ENCODE measurements around the gene AIP.
"Not testable (repeated sequence)": the region's sequence is repeated elsewhere in the genome, so short reads cannot be mapped to it uniquely, and the experiment has no call there.

Gene AIP

DNA sequence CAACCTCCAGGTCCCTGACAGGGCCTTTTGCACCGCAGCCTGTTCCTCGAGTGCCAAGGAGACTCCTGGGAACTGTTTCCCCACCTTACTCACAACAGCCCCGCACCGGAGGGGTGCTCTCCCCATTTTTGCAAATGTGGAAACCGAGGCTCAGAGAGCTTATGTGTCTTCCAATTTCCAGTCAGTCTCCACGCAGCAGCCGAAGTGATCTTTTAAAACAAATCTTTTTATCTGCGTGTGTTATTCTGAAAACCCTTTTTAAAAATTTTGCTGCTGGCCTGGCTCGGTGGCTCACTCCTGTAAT lies 13.4 kb upstream of the AIP start:
- no peak for DNase-seq

DNA sequence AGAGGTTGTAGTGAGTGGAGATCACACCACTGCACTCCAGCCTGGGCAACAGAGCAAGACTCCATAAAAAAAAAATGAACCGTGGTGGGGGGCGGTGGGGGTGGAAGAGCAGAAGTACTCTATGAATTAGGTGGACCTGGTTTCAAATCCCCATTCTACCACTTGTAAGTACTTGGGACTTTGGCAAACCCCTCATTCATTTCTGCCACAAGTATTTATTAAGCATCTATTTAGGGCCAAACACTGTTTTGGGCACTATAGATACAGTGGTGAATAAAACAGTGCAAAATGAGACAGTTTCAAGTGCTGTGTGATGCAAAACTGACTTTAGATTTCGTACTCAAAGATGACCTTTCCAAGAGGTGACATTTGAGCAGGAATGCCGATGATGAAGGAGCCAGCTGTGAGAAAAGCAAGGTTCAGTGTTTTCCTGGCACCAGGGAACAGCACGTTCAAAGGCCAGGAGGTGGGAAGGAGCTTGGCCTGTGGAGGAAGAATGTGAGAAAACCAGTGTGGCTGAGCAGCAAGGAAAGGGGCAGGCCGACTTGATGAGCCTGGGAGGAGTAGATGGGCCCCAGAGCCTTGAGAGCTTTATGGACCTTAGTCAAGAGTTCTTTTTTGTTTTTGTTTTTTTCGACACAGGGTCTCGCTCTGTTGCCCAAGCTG lies 12.4 kb upstream of the AIP start:
- DNase-seq = no peak

GRCh38 chr11:67472882-67473281 lies 9.9 kb upstream of the AIP start:
- DNase-seq = no peak

GRCh38 chr11:67476692-67477091 lies 6.1 kb upstream of the AIP start:
- not testable (repeated sequence) for DNase-seq

DNA sequence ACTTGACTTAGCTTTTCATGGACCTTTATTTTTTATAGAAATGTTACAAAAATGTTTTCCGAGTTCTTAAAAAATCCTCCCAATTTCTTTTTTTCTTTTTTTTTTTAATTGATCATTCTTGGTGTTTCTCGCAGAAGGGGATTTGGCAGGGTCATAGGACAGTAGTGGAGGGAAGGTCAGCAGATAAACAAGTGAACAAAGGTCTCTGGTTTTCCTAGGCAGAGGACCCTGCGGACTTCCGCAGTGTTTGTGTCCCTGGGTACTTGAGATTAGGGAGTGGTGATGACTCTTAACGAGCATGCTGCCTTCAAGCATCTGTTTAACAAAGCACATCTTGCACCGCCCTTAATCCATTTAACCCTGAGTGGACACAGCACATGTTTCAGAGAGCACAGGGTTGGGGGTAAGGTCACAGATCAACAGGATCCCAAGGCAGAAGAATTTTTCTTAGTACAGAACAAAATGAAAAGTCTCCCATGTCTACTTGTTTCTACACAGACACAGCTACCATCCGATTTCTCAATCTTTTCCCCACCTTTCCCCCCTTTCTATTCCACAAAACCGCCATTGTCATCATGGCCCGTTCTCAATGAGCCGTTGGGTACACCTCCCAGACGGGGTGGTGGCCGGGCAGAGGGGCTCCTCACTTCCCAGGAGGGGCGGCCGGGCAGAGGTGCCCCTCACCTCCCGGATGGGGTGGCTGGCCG lies 5.3 kb upstream of the AIP start:
- not testable (repeated sequence) for DNase-seq

DNA sequence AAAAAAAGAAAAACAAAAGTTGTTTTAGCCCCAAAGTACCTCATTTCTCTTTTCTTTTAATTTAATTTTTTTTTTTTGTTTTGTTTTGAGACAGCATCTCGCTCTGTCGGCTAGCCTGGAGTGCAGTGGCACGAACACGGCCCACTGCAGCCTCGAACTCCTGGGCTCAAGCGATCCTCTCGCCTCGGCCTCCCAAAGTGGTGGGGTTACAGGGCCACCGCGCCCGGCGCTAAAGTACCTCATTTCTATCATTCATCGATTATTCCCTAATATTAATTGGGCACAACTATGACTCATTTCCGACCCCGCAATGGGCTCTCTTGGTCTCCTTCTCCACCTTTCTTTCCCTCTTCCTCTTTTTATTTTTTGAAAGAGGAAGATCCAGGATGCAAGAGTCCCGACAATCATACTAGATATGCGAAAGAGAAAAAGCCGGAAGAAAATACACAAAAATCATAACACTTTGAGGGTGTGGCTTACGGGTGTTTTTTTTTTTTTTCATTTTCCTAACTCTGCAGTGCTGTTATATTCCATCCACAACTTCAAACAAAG lies 475 bp upstream of the AIP start:
- DNase-seq = no peak

DNA sequence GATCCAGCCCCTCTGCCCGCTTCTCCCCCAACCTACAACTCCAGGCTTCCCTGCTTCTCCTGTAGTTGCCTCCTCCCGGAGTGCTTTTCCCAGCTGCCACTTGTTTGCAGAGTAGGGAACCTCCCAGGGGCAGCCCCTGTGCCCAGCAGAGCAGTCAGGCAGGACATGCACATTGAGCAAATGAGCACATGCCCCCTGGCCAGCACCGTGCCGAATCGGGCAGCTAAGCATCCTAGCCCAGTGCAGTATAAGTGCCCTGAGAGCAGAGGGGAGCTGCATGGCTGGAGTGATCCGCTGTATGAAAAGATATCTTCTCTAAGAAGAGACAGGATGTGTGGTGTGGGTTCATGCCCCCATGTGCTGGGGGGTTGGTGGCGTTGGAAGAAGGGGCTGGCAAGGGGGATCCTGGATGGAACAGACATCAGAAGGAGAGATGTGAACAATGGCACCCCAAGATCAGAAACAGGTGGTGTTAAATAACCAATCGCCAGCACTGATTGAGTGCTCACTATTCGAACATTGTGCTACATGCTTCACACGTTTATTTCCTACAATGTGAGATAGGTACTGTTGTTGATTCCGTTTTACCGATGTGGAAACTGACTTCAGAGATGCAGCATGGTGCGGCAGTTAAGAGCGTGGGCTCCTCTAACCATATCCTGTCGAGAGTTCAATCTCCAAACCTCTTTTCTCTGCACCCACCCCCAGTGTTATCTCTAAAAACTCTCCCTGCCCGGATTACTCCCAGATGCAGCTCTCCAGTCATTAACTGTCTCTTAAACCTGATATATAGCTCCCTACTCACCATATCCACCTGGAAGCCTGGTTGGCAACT lies 1.2 kb downstream of the AIP start:
- DNase-seq = peak; percentile 81

- peak; percentile 87 for DNase-seq
Observed at GRCh38 chr11:67484847-67485311, 2.1 kb downstream of the AIP start.

DNA sequence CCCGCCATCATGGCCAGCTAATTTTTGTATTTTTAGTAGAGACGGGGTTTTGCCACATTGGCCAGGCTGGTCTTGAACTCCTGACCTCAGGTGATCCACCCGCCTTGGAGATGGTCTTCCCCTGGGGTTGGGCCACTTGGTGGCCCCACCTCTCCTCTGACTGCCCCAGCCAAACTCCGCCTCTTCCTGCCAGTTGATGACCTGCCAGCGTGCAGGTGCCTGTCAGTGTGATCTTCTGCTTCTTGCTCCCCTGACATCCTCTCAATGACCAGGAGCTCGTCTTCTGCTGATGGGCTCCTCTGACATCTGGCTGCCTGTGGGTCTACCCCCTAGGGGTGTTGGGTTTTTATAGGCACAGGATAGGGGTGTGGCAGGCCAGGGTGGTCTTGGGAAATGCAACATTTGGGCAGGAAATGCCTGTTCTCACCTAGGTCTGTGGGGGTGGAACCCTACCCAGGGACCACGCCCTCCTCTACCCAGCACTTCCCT lies 3.1 kb downstream of the AIP start:
- DNase-seq = not testable (repeated sequence)

DNA sequence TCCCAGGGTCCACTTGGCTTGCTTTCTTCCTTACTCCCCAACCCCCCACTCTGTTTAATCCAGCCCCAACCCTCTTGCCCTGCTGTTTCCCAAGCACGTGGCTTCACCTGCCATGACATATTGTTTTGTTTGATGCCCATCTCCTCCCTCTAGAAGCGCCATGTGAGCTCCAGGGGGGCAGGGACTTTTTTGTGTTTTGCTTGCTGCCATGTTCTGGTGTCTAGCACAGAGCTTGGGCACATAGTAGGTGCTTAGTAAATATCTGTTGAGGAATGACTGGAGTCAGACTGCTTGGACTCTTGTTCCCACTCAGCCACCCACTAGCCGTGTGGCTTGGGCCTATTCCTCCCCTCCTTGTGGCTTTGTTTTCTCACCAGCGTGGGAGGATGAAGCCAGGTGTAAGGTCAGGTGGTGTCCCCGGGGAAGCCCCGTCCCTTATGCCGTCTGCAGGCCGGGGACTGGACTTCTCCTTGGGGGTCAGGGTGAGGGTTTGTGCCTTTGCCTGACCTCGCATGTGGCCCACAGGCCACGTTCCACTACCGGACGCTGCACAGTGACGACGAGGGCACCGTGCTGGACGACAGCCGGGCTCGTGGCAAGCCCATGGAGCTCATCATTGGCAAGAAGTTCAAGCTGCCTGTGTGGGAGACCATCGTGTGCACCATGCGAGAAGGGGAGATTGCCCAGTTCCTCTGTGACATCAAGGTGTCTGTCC lies 3.8 kb downstream of the AIP start:
- no peak for DNase-seq

- no peak for DNase-seq
Observed at GRCh38 chr11:67489203-67489884, 6.5 kb downstream of the AIP start.

DNA sequence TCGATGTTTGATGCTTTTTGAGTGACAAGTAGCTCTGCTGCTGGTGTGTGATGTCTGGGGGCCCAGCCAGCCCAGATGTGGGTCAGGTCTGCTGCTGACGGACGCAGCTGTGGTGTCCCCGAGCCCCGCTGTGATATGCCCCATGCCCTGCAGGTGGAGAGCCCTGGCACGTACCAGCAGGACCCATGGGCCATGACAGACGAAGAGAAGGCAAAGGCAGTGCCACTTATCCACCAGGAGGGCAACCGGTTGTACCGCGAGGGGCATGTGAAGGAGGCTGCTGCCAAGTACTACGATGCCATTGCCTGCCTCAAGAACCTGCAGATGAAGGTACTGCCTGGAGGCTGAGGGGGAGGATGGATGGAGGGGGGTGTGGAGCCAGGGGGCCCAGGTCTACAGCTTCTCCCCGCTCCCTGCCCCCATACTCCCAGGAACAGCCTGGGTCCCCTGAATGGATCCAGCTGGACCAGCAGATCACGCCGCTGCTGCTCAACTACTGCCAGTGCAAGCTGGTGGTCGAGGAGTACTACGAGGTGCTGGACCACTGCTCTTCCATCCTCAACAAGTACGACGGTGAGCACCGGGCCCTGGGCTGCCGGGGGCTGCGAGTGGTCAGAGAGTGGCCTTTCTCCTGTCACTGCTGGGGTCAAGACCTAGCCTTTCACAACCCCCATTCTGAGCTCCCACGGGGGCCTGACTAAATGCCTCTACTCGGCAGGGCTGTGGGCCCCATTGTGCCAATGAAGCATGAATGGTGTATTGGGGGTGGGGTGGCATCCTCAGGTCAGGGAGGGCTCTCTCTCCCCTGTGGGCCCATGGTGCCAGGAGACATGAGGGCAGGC lies 7.3 kb downstream of the AIP start:
- DNase-seq = no peak

GRCh38 chr11:67490727-67491065 lies 7.9 kb downstream of the AIP start:
- no peak for DNase-seq

GRCh38 chr11:67491276-67492068 lies 8.6 kb downstream of the AIP start:
- no peak for DNase-seq

- DNase-seq = no peak
Observed at GRCh38 chr11:67492069-67492727, 9.4 kb downstream of the AIP start.

DNA sequence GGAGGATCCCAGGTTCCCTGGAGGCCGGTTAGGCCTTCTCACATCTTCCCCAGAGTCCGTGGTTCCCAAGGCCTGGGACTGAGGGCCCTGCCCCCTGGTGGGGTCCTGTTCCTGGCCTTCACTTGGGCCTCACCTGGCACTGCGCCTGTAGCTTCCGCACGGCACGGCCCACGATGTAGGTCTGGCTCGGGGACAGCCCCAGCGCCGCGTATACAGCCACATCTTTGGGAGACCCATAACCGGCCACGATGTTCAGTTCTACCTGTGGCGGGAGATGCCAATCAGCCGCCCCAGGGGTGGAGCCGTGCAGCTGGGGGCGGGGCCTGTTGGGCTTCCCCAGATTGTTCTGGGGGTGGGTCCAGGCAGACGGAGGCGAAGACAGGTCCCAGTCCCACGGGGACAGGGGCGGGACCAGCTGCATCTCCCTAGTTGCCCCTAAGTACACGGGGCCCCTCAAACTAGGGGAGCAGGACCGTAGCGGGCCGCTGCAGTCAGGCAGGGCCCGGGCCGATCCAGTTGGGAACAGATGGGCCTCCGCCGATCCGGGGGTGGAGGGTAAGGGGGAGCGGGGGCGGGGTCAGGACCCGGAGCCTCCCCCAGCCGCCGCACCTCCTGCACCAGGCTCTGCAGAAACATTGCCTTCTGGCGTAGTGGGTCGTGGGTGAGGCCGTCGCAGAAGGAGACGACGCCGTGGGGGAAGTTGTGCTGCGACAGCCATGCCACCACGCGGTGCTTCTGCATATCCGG lies 10.1 kb downstream of the AIP start:
- DNase-seq = no peak

GRCh38 chr11:67493548-67494370 lies 10.9 kb downstream of the AIP start:
- no peak for DNase-seq

Measured in activated CD8-positive, alpha-beta memory T cell treated with anti-CD3 and anti-CD28 coated beads for 24 hours (primary cell).